ENCODE results near the gene TUBGCP4. TPM values are rescaled to one million over a fixed set of nuclear protein-coding genes. Genes with fewer than 3 reads are reported as not detected.
A peak's percentile ranks its signal among the peaks of the same experiment; 100 is the strongest.

The TUBGCP4 gene
- total and polyA plus RNA-seq, 9 of the 15 experiments (the other 6 are each of a cell fraction or from before 2014, with no cell fraction given): 10.7 to 50.2 (median 29.6) TPM

DNA sequence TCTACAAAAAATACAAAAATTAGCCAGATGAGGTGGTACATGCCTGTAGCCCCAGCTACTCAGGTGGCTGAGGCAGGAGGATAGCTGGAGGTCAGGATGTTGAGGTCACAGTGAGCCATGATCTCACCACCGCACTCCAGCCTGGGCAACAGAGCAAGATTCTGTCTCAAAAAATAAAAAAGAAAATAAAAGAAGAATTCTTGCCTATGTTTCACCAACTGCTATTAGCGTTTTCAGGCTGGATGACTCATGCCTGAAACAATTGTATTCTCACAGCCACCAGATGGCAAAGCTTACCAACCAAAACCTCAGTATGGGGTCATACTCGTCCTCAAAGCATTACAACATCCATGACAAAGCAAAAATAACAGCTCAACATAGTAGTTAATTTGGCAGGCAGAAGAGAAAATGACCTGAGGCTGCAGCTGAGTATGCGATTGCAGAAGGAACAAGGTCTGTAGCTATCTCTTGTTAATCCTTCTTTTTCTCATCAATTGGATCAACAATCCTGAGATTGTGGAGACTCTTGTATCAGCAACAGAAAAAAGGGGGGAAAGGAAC is 69.9 kb downstream of the TUBGCP4 start (continued):
- TF ChIP-seq, protein P1, sequence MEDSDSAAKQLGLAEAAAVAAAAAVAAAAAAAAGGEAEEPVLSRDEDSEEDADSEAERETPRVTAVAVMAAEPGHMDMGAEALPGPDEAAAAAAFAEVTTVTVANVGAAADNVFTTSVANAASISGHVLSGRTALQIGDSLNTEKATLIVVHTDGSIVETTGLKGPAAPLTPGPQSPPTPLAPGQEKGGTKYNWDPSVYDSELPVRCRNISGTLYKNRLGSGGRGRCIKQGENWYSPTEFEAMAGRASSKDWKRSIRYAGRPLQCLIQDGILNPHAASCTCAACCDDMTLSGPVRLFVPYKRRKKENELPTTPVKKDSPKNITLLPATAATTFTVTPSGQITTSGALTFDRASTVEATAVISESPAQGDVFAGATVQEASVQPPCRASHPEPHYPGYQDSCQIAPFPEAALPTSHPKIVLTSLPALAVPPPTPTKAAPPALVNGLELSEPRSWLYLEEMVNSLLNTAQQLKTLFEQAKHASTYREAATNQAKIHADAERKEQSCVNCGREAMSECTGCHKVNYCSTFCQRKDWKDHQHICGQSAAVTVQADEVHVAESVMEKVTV (CRISPR knock-in tag; IDR thresholded peaks at IDR 0.05): peak; percentile 86
- TF ChIP-seq ZNF217 (CRISPR knock-in tag; IDR thresholded peaks at IDR 0.05) (no peak), ZC3H4 (CRISPR knock-in tag; IDR thresholded peaks at IDR 0.05; ENCODE audit: borderline replicate concordance) (no peak), TAF1 (IDR thresholded peaks at IDR 0.05; ENCODE audit: control insufficient read depth, extremely low read depth, insufficient read depth, low read length, severe bottlenecking) (no peak), TEAD2 (tag; IDR thresholded peaks at IDR 0.05) (no peak), IRF2 (CRISPR knock-in tag; IDR thresholded peaks at IDR 0.05) (no peak), OTX1 (CRISPR knock-in tag; IDR thresholded peaks at IDR 0.05) (no peak), COPS2 (conservative IDR thresholded peaks at IDR 0.05) (no peak), HSF4 (CRISPR knock-in tag; IDR thresholded peaks at IDR 0.05; ENCODE audit: borderline replicate concordance) (no peak), ARID1B (IDR thresholded peaks at IDR 0.05) (peak; percentile 78), NR2F6 (CRISPR knock-in tag; IDR thresholded peaks at IDR 0.05) (no peak), POLR2B (IDR thresholded peaks at IDR 0.05; ENCODE audit: low read depth, partially characterized antibody) (no peak), LARP7 (IDR thresholded peaks at IDR 0.05) (no peak), RB1 (IDR thresholded peaks at IDR 0.05; ENCODE audit: low read depth) (peak; percentile 47; the same call in 1 of the 2 replicates), ZNF436 (CRISPR knock-in tag; IDR thresholded peaks at IDR 0.05) (no peak), PRPF4 (IDR thresholded peaks at IDR 0.05; ENCODE audit: insufficient read depth, low read depth, low read length, poor library complexity, severe bottlenecking) (no peak)
- TF ChIP-seq, protein P2, sequence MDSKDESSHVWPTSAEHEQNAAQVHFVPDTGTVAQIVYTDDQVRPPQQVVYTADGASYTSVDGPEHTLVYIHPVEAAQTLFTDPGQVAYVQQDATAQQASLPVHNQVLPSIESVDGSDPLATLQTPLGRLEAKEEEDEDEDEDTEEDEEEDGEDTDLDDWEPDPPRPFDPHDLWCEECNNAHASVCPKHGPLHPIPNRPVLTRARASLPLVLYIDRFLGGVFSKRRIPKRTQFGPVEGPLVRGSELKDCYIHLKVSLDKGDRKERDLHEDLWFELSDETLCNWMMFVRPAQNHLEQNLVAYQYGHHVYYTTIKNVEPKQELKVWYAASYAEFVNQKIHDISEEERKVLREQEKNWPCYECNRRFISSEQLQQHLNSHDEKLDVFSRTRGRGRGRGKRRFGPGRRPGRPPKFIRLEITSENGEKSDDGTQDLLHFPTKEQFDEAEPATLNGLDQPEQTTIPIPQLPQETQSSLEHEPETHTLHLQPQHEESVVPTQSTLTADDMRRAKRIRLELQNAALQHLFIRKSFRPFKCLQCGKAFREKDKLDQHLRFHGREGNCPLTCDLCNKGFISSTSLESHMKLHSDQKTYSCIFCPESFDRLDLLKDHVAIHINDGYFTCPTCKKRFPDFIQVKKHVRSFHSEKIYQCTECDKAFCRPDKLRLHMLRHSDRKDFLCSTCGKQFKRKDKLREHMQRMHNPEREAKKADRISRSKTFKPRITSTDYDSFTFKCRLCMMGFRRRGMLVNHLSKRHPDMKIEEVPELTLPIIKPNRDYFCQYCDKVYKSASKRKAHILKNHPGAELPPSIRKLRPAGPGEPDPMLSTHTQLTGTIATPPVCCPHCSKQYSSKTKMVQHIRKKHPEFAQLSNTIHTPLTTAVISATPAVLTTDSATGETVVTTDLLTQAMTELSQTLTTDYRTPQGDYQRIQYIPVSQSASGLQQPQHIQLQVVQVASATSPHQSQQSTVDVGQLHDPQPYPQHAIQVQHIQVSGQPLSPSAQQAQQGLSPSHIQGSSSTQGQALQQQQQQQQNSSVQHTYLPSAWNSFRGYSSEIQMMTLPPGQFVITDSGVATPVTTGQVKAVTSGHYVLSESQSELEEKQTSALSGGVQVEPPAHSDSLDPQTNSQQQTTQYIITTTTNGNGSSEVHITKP (IDR thresholded peaks at IDR 0.05; ENCODE audit: partially characterized antibody): no peak
- TF ChIP-seq, protein P3, sequence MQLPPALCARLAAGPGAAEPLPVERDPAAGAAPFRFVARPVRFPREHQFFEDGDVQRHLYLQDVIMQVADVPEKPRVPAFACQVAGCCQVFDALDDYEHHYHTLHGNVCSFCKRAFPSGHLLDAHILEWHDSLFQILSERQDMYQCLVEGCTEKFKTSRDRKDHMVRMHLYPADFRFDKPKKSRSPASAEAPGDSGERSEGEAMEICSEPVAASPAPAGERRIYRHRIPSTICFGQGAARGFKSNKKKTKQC (CRISPR knock-in tag; IDR thresholded peaks at IDR 0.05): no peak
- TF ChIP-seq, protein P4, sequence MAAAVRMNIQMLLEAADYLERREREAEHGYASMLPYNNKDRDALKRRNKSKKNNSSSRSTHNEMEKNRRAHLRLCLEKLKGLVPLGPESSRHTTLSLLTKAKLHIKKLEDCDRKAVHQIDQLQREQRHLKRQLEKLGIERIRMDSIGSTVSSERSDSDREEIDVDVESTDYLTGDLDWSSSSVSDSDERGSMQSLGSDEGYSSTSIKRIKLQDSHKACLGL (CRISPR knock-in tag; IDR thresholded peaks at IDR 0.05; ENCODE audit: borderline replicate concordance, poor library complexity, severe bottlenecking): no peak
- TF ChIP-seq, protein P5, sequence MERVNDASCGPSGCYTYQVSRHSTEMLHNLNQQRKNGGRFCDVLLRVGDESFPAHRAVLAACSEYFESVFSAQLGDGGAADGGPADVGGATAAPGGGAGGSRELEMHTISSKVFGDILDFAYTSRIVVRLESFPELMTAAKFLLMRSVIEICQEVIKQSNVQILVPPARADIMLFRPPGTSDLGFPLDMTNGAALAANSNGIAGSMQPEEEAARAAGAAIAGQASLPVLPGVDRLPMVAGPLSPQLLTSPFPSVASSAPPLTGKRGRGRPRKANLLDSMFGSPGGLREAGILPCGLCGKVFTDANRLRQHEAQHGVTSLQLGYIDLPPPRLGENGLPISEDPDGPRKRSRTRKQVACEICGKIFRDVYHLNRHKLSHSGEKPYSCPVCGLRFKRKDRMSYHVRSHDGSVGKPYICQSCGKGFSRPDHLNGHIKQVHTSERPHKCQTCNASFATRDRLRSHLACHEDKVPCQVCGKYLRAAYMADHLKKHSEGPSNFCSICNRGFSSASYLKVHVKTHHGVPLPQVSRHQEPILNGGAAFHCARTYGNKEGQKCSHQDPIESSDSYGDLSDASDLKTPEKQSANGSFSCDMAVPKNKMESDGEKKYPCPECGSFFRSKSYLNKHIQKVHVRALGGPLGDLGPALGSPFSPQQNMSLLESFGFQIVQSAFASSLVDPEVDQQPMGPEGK (CRISPR knock-in tag; IDR thresholded peaks at IDR 0.05; ENCODE audit: borderline replicate concordance): no peak

Measured in K562 (cell line).